ENCODE data around the gene PLEKHA7.

Gene PLEKHA7

DNA sequence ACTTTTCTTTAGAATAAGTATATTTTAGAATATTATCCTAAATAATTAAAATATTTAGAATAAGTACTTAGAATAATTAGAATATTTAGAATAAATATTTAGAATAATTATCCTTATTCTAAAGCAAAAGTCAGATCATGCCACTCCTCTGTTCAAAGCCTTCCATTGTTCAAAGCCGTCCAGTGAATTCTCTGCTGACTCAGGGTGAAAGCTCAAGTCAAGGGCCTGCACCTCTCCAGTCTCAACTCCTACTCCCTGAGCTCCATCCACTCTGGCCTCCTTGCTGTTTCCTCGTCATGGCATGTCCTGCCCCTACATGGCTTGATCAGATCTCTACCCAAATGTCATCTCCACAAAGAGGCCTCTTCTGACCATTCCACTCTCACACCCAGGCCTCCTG is 30.0 kb downstream of the PLEKHA7 start:
- H3K4me1 ChIP-seq (ENCODE audit: control insufficient read depth, insufficient read depth, low read length) = peaks cover 92% of the 10 kb centered on the region
- H3K9me3 ChIP-seq (ENCODE audit: control insufficient read depth, low read length) = no peaks in the 10 kb centered on the region
- H3K4me3 ChIP-seq (ENCODE audit: low read length) = no peak overlapping the region
- no peaks in the 10 kb centered on the region for H3K27me3 ChIP-seq (ENCODE audit: control insufficient read depth, insufficient read depth, low read length)
- no peaks in the 10 kb centered on the region for H3K36me3 ChIP-seq (ENCODE audit: control insufficient read depth, insufficient read depth, low read length)
- H3K9ac ChIP-seq (ENCODE audit: low read length) = peak overlapping the region; percentile 29

- H3K9ac ChIP-seq (ENCODE audit: low read length) = peak overlapping the region; percentile 48
- peaks cover 92% of the 10 kb centered on the region for H3K4me1 ChIP-seq (ENCODE audit: control insufficient read depth, insufficient read depth, low read length)
- H3K27me3 ChIP-seq (ENCODE audit: control insufficient read depth, insufficient read depth, low read length) = no peaks in the 10 kb centered on the region
Observed at GRCh38 chr11:16982809-16983208, 31.4 kb downstream of the PLEKHA7 start.

DNA sequence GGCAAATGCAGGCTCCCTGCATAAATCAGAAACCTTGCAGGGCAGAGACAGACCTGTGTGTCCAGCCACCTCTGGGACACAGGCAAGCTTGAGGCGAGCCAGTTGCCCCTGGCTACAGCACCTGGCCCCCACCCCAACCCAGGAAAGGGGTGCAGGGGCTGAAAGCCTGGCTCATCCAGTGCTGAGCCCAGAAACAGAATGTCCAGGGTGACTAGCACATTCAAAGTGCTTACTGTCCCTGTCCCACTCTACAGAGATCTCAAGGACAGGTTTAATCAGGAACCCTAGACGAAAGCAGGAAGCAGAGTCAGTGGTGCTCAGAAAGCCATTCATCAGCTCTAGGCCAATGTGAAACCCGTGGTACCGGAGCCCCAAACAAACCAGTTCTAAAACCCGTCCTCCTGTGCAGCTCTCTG is 31.9 kb downstream of the PLEKHA7 start:
- peak overlapping the region; percentile 48 for H3K9ac ChIP-seq (ENCODE audit: low read length)
- H3K9me3 ChIP-seq (ENCODE audit: control insufficient read depth, low read length) = no peaks in the 10 kb centered on the region
- H3K4me1 ChIP-seq (ENCODE audit: control insufficient read depth, insufficient read depth, low read length) = peaks cover 92% of the 10 kb centered on the region
- H3K36me3 ChIP-seq (ENCODE audit: control insufficient read depth, insufficient read depth, low read length) = no peaks in the 10 kb centered on the region
- no peak overlapping the region for H3K4me3 ChIP-seq (ENCODE audit: low read length)
- H3K27me3 ChIP-seq (ENCODE audit: control insufficient read depth, insufficient read depth, low read length) = no peaks in the 10 kb centered on the region

More at GRCh38 chr11:16982809-16983208, 31.4 kb downstream of the PLEKHA7 start:
- Histone ChIP-seq H3K36me3 (ENCODE audit: control insufficient read depth, insufficient read depth, low read length) (no peaks in the 10 kb centered on the region), H3K4me3 (ENCODE audit: low read length) (no peak overlapping the region), H3K9me3 (ENCODE audit: control insufficient read depth, low read length) (no peaks in the 10 kb centered on the region)

DNA sequence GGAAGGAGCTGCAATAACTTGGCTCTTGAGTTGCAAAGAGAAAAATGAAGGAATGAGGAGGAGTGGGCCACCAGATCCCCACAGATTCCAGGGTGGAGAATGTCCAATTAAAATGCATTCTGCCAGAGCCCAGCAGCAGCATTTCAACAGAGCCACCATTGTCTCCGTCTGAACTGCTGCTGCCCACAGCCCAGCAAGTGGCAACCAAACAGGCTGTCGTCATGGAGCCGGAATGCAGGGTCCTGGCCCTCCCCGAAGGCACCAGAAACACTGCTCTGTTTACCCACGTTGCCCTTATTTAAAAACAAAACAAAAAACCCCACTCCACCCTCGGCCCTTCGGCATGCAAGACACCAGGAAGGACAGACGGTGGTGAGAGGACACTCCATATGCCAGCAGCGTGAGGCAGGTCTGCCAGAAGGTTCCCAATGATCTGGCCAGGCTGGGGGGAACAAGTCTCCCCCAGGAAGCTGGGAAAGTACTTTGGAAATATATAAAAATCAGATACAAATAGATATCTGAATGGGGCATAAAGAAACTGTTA is 32.5 kb downstream of the PLEKHA7 start:
- no peaks in the 10 kb centered on the region for H3K9me3 ChIP-seq (ENCODE audit: control insufficient read depth, low read length)
- no peaks in the 10 kb centered on the region for H3K27me3 ChIP-seq (ENCODE audit: control insufficient read depth, insufficient read depth, low read length)
- no peaks in the 10 kb centered on the region for H3K36me3 ChIP-seq (ENCODE audit: control insufficient read depth, insufficient read depth, low read length)
- peak overlapping the region; percentile 48 for H3K9ac ChIP-seq (ENCODE audit: low read length)
- H3K4me1 ChIP-seq (ENCODE audit: control insufficient read depth, insufficient read depth, low read length) = peaks cover 92% of the 10 kb centered on the region
- no peak overlapping the region for H3K4me3 ChIP-seq (ENCODE audit: low read length)

GRCh38 chr11:16979703-16980622 is 34.3 kb downstream of the PLEKHA7 start:
- peaks cover 80% of the 10 kb centered on the region for H3K4me1 ChIP-seq (ENCODE audit: control insufficient read depth, insufficient read depth, low read length)
- H3K36me3 ChIP-seq (ENCODE audit: control insufficient read depth, insufficient read depth, low read length) = no peaks in the 10 kb centered on the region
- H3K9ac ChIP-seq (ENCODE audit: low read length) = peak overlapping the region; percentile 18
- no peaks in the 10 kb centered on the region for H3K9me3 ChIP-seq (ENCODE audit: control insufficient read depth, low read length)
- no peaks in the 10 kb centered on the region for H3K27me3 ChIP-seq (ENCODE audit: control insufficient read depth, insufficient read depth, low read length)
- no peak overlapping the region for H3K4me3 ChIP-seq (ENCODE audit: low read length)

- peaks cover 72% of the 10 kb centered on the region for H3K4me1 ChIP-seq (ENCODE audit: control insufficient read depth, insufficient read depth, low read length)
- no peaks in the 10 kb centered on the region for H3K27me3 ChIP-seq (ENCODE audit: control insufficient read depth, insufficient read depth, low read length)
- H3K9me3 ChIP-seq (ENCODE audit: control insufficient read depth, low read length) = no peaks in the 10 kb centered on the region
- H3K9ac ChIP-seq (ENCODE audit: low read length) = no peak overlapping the region
- no peaks in the 10 kb centered on the region for H3K36me3 ChIP-seq (ENCODE audit: control insufficient read depth, insufficient read depth, low read length)
- no peak overlapping the region for H3K4me3 ChIP-seq (ENCODE audit: low read length)
Observed at GRCh38 chr11:16977994-16978315, 36.3 kb downstream of the PLEKHA7 start.

- H3K9ac ChIP-seq (ENCODE audit: low read length) = no peak overlapping the region
- no peaks in the 10 kb centered on the region for H3K9me3 ChIP-seq (ENCODE audit: control insufficient read depth, low read length)
- no peaks in the 10 kb centered on the region for H3K36me3 ChIP-seq (ENCODE audit: control insufficient read depth, insufficient read depth, low read length)
- H3K4me3 ChIP-seq (ENCODE audit: low read length) = no peak overlapping the region
- H3K27me3 ChIP-seq (ENCODE audit: control insufficient read depth, insufficient read depth, low read length) = no peaks in the 10 kb centered on the region
- peaks cover 72% of the 10 kb centered on the region for H3K4me1 ChIP-seq (ENCODE audit: control insufficient read depth, insufficient read depth, low read length)
Observed at GRCh38 chr11:16977136-16977993, 36.8 kb downstream of the PLEKHA7 start.

GRCh38 chr11:16976379-16976778 is 37.8 kb downstream of the PLEKHA7 start:
- Histone ChIP-seq H3K9ac (ENCODE audit: low read length) (no peak overlapping the region), H3K4me3 (ENCODE audit: low read length) (no peak overlapping the region), H3K4me1 (ENCODE audit: control insufficient read depth, insufficient read depth, low read length) (peaks cover 68% of the 10 kb centered on the region), H3K27me3 (ENCODE audit: control insufficient read depth, insufficient read depth, low read length) (no peaks in the 10 kb centered on the region), H3K9me3 (ENCODE audit: control insufficient read depth, low read length) (no peaks in the 10 kb centered on the region), H3K36me3 (ENCODE audit: control insufficient read depth, insufficient read depth, low read length) (no peaks in the 10 kb centered on the region)

- Histone ChIP-seq H3K36me3 (ENCODE audit: control insufficient read depth, insufficient read depth, low read length) (no peaks in the 10 kb centered on the region), H3K4me1 (ENCODE audit: control insufficient read depth, insufficient read depth, low read length) (peaks cover 65% of the 10 kb centered on the region), H3K9me3 (ENCODE audit: control insufficient read depth, low read length) (no peaks in the 10 kb centered on the region), H3K9ac (ENCODE audit: low read length) (no peak overlapping the region), H3K27me3 (ENCODE audit: control insufficient read depth, insufficient read depth, low read length) (no peaks in the 10 kb centered on the region), H3K4me3 (ENCODE audit: low read length) (no peak overlapping the region)
Observed at GRCh38 chr11:16975906-16976305, 38.3 kb downstream of the PLEKHA7 start.

DNA sequence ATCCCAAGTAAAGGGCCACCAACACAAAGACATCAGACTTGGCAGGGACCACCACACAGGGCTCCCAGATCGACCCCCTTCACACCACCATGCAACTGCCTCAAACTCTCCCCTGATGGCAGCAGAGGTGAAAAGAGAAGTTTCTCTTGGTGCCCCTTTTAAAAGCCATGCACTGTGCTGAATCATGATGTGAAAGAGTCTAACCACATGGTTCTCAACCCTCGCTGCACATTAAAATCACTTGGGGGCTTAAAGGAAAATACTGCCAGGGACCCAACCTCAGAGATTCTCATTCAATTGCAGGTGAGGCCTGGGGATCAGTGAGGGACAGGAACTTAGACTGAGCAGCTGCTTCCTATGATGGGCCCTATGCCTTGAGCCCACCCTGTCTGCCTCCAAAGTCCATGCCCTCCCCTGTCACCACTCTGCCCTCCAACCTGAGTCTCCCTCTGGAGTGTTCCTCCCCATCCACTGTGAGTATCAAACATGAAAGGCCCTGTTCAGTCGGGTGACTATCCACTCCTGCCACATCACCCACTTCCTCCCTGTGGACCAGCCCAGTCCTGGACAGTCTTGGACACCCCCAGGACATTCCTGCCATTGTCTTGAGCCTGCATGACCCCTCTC is 40.8 kb downstream of the PLEKHA7 start:
- Histone ChIP-seq H3K27me3 (ENCODE audit: control insufficient read depth, insufficient read depth, low read length) (no peaks in the 10 kb centered on the region), H3K36me3 (ENCODE audit: control insufficient read depth, insufficient read depth, low read length) (no peaks in the 10 kb centered on the region), H3K4me1 (ENCODE audit: control insufficient read depth, insufficient read depth, low read length) (peaks cover 63% of the 10 kb centered on the region), H3K9ac (ENCODE audit: low read length) (no peak overlapping the region), H3K9me3 (ENCODE audit: control insufficient read depth, low read length) (no peaks in the 10 kb centered on the region), H3K4me3 (ENCODE audit: low read length) (no peak overlapping the region)

DNA sequence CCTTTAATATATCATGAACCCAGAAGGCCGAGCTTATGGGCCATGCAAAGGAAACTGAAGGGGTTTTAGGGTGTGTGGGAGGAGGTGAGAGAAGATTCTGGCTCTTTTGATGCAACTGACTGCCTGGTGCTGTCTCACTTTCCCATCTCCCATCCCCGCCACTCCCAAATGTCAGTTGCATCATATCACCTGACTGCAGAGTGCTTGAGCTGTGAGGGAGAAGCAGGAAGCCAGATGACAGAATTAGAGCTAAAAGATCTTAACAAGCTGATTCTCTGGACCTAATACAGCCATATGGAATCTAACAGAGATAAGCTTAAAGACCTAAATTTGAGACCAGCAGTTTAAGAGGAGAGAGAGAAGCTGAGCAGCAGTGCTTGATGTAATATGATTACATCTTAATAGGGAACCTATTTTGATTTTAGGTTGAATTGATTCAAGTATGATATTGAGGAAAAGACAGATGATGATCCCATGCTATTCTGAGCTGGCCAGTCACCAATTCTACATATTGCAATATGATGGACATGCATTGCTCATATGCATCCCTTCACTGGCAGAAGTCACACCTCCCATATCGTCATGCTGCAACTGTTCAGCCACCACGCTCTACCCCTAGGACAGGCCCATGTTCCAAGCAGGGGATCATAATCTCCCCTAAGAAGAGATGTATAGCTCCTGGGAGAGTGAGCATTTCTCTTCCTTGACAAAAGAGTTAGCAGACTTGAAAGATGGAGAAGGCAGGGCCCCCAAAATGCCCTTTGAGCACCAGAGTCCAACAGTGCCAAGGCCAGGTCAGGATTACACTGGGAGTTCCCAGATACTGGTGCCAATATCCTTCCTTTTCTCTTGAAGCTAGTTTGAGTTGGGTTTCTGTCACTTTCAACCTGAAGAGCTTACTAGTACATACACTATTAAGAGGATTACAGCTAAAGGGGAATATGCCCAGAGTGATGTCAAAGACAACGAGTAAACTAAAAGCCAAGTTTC is 44.9 kb downstream of the PLEKHA7 start:
- H3K27me3 ChIP-seq (ENCODE audit: control insufficient read depth, insufficient read depth, low read length) = no peaks in the 10 kb centered on the region
- peak overlapping the region; percentile 1 for H3K9ac ChIP-seq (ENCODE audit: low read length)
- H3K4me1 ChIP-seq (ENCODE audit: control insufficient read depth, insufficient read depth, low read length) = peaks cover 74% of the 10 kb centered on the region
- H3K4me3 ChIP-seq (ENCODE audit: low read length) = no peak overlapping the region
- H3K9me3 ChIP-seq (ENCODE audit: control insufficient read depth, low read length) = no peaks in the 10 kb centered on the region
- no peaks in the 10 kb centered on the region for H3K36me3 ChIP-seq (ENCODE audit: control insufficient read depth, insufficient read depth, low read length)
